Liver (tissue), 9 donors: ENCODE measurements around the gene FIBCD1. TPM values are rescaled to one million over a fixed set of nuclear protein-coding genes. Genes with fewer than 3 reads are reported as not detected.

Source experiments
- DNase-seq: peaks from one replicate; pipeline ENCODE4 v3.0.0-alpha.2; 2017; ENCODE audit warnings: low spot score
- H3K27ac ChIP-seq, 2 donors: one replicate each; pipeline ENCODE4 v1.7.0; 2013; ENCODE audit warnings: inconsistent platforms in 2 of 2, low read length in 2 of 2, control low read depth in 1 of 2, low read depth in 1 of 2, mild to moderate bottlenecking in 1 of 2
- H3K27me3 ChIP-seq, 4 donors: one replicate each; pipeline versions ENCODE4 v1.6.1 to v1.7.0; 2013; ENCODE audit warnings: low read length in 3 of 4, inconsistent platforms in 1 of 4, mild to moderate bottlenecking in 1 of 4, moderate library complexity in 1 of 4; ENCODE audit not compliant: control insufficient read depth in 4 of 4, insufficient read depth in 4 of 4
- H3K36me3 ChIP-seq, 4 donors: one replicate each; pipeline versions ENCODE4 v1.6.1 to v1.7.0; 2013; ENCODE audit warnings: low read length in 3 of 4, mild to moderate bottlenecking in 3 of 4, low read depth in 1 of 4, moderate library complexity in 1 of 4; ENCODE audit not compliant: control insufficient read depth in 4 of 4, insufficient read depth in 3 of 4
- H3K4me1 ChIP-seq, 4 donors: one replicate each; pipeline versions ENCODE4 v1.6.1 to v1.7.0; 2013; ENCODE audit warnings: low read length in 3 of 4, mild to moderate bottlenecking in 3 of 4, moderate library complexity in 1 of 4; ENCODE audit not compliant: control insufficient read depth in 4 of 4, insufficient read depth in 4 of 4
- H3K4me3 ChIP-seq, 3 donors: one replicate each; pipeline versions ENCODE4 v1.6.1 to v1.7.0; 2013; ENCODE audit warnings: low read length in 3 of 3, control low read depth in 1 of 3, low read depth in 1 of 3, mild to moderate bottlenecking in 1 of 3
- H3K9ac ChIP-seq, 2 donors: one replicate each; pipeline ENCODE4 v1.7.0; 2013; ENCODE audit warnings: low read length in 2 of 2, mild to moderate bottlenecking in 2 of 2, moderate library complexity in 2 of 2, control low read depth in 1 of 2, low read depth in 1 of 2
- H3K9me3 ChIP-seq, 4 donors: one replicate each; pipeline versions ENCODE4 v1.6.1 to v1.7.0; 2013; ENCODE audit warnings: low read length in 3 of 4; ENCODE audit not compliant: control insufficient read depth in 4 of 4
- ATF3 ChIP-seq: IDR thresholded peaks from 2 replicates; pipeline ENCODE4 v1.6.1; 2016; ENCODE audit warnings: antibody characterized with exemption
- CTCF ChIP-seq: fragments of 150-350 bp; IDR thresholded peaks from 2 replicates; pipeline ENCODE4 v1.5.1; 2017; ENCODE audit warnings: improper control_type of control experiment, low read depth, low read length; ENCODE audit not compliant: missing input control
- EGR1 ChIP-seq, 2 donors: IDR thresholded peaks; 2 replicates each; pipeline ENCODE4 v1.6.1; 2016 to 2018; ENCODE audit warnings: antibody characterized with exemption in 2 of 2, low read depth in 2 of 2
- FOXA1 ChIP-seq: IDR thresholded peaks from 2 replicates; pipeline ENCODE4 v1.6.1; 2016; ENCODE audit warnings: antibody characterized with exemption
- FOXA2 ChIP-seq: IDR thresholded peaks from 2 replicates; pipeline ENCODE4 v1.6.1; 2016; ENCODE audit warnings: antibody characterized with exemption
- GABPA ChIP-seq, 2 donors: IDR thresholded peaks in 1 of 2; conservative IDR thresholded peaks in 1 of 2; 2 replicates each; pipeline ENCODE4 v1.6.1; 2016; ENCODE audit warnings: antibody characterized with exemption in 2 of 2, mild to moderate bottlenecking in 1 of 2, moderate library complexity in 1 of 2
- HNF4A ChIP-seq, 2 donors: conservative IDR thresholded peaks; 2 replicates each; pipeline ENCODE4 v1.6.1; 2016; ENCODE audit warnings: antibody characterized with exemption in 2 of 2, mild to moderate bottlenecking in 2 of 2
- HNF4G ChIP-seq: IDR thresholded peaks from 2 replicates; pipeline ENCODE4 v1.6.1; 2016; ENCODE audit warnings: antibody characterized with exemption
- JUND ChIP-seq, 2 donors: IDR thresholded peaks; 2 replicates each; pipeline ENCODE4 v1.6.1; 2016; ENCODE audit warnings: antibody characterized with exemption in 2 of 2
- MAX ChIP-seq: IDR thresholded peaks from 2 replicates; pipeline ENCODE4 v1.6.1; 2016; ENCODE audit warnings: antibody characterized with exemption
- NR2F2 ChIP-seq: IDR thresholded peaks from 2 replicates; pipeline ENCODE4 v1.6.1; 2016; ENCODE audit warnings: antibody characterized with exemption
- RAD21 ChIP-seq, 2 donors: IDR thresholded peaks; 2 replicates each; pipeline ENCODE4 v1.6.1; 2016; ENCODE audit warnings: antibody characterized with exemption in 2 of 2, mild to moderate bottlenecking in 2 of 2
- REST ChIP-seq: IDR thresholded peaks from 2 replicates; pipeline ENCODE4 v1.6.1; 2016; ENCODE audit warnings: antibody characterized with exemption, mild to moderate bottlenecking
- RXRA ChIP-seq, 2 donors: IDR thresholded peaks; 2 replicates each; pipeline ENCODE4 v1.6.1; 2017 to 2018; ENCODE audit warnings: antibody characterized with exemption in 2 of 2, mild to moderate bottlenecking in 1 of 2
- SP1 ChIP-seq: IDR thresholded peaks from 2 replicates; pipeline ENCODE4 v1.6.1; 2018; ENCODE audit warnings: antibody characterized with exemption, mild to moderate bottlenecking
- TAF1 ChIP-seq: conservative IDR thresholded peaks from 2 replicates; pipeline ENCODE4 v1.6.1; 2016; ENCODE audit warnings: antibody characterized with exemption, mild to moderate bottlenecking
- YY1 ChIP-seq: IDR thresholded peaks from 2 replicates; pipeline ENCODE4 v1.6.1; 2016; ENCODE audit warnings: antibody characterized with exemption, mild to moderate bottlenecking
- ZBTB33 ChIP-seq: IDR thresholded peaks from 2 replicates; pipeline ENCODE4 v1.6.1; 2016; ENCODE audit warnings: antibody characterized with exemption
- WGBS: extraction: QIAGEN DNeasy Blood & Tissue Kit; methylation state at CpG from one replicate; pipeline ENCODE4 v1.1.7; 2013; 5-methylcytosine and 5-hydroxymethylcytosine counted together
- polyA plus RNA-seq, 2 donors: library from polyadenylated mRNA; stranded (reverse) in 1 of 2; unstranded in 1 of 2; fragments of 200-250 nt in 1 of 2; fragments of >200 nt in 1 of 2; fragmentation: Nextera tagmentation in 1 of 2; extraction: Ambion mirVana in 1 of 2; gene quantifications; one replicate each; pipeline versions ENCODE4 v1.2.1 to v1.2.3, GENCODE V29; 2013 to 2015
- total RNA-seq, 2 donors: library from RNA; depleted of rRNA; stranded (reverse); fragments of >200 nt; gene quantifications; one replicate each; pipeline ENCODE4 v1.2.3, GENCODE V29; 2014
- donor health status: healthy.
- donor health status: healthy.
- donor health status: healthy.
- donor health status: healthy.
- donor health status: healthy.

FIBCD1 gene
- total and polyA plus RNA-seq, 4 donors: not detected

GRCh38 chr9:130974697-130975096 lies 35.6 kb upstream of the FIBCD1 start:
- Histone ChIP-seq H3K27ac (no peak overlapping the region), H3K9me3 (no peaks in the 10 kb centered on the region), H3K36me3 (no peaks in the 10 kb centered on the region), H3K9ac (no peak overlapping the region), H3K4me1 (no peaks in the 10 kb centered on the region), H3K4me3 (no peak overlapping the region), H3K27me3 (peaks cover 0 to 9% (median 0%) of the 10 kb centered on the region in 4 donors)
- no peak for DNase-seq
- 75% methylated on average over 5 of the region's 5 CpGs for WGBS
- TF ChIP-seq ATF3 (no peak), HNF4G (no peak), MAX (no peak), FOXA1 (no peak), YY1 (no peak), FOXA2 (no peak), TAF1 (no peak), HNF4A (conservative IDR thresholded peaks at IDR 0.05) (no peak), NR2F2 (no peak)

GRCh38 chr9:130973686-130974281 lies 34.7 kb upstream of the FIBCD1 start:
- Histone ChIP-seq H3K4me3 (no peak overlapping the region), H3K27me3 (peaks cover 0 to 9% (median 0%) of the 10 kb centered on the region in 4 donors), H3K9me3 (no peaks in the 10 kb centered on the region), H3K9ac (no peak overlapping the region), H3K4me1 (no peaks in the 10 kb centered on the region), H3K36me3 (no peaks in the 10 kb centered on the region), H3K27ac (no peak overlapping the region)
- no peak for TF ChIP-seq TAF1
- no peak for TF ChIP-seq MAX
- TF ChIP-seq FOXA2: no peak
- TF ChIP-seq NR2F2: no peak
- TF ChIP-seq REST: no peak
- no peak for TF ChIP-seq CTCF
- no peak for TF ChIP-seq SP1
- TF ChIP-seq FOXA1: no peak
- no peak for TF ChIP-seq JUND (IDR thresholded peaks at IDR 0.05)
- TF ChIP-seq HNF4A (conservative IDR thresholded peaks at IDR 0.05): no peak
- TF ChIP-seq ATF3: no peak
- no peak for TF ChIP-seq HNF4G
- TF ChIP-seq RXRA (IDR thresholded peaks at IDR 0.05): no peak
- no peak for TF ChIP-seq ZBTB33
- TF ChIP-seq YY1: no peak
- TF ChIP-seq GABPA (IDR thresholded peaks at IDR 0.05 in 1 of 2, conservative IDR thresholded peaks at IDR 0.05 in 1 of 2): no peak
- no peak for TF ChIP-seq EGR1 (IDR thresholded peaks at IDR 0.05; ENCODE audit: low read depth in 2 of 2)
- TF ChIP-seq RAD21 (IDR thresholded peaks at IDR 0.05): no peak
- WGBS: 48% methylated on average over 21 of the region's 21 CpGs
- DNase-seq: no peak
